HL-60 (cell line): Measurements from ENCODE around the gene AGBL4.

Experiments used
- DNase-seq, 2 experiments: peaks; one replicate each; pipeline ENCODE4 v3.0.0-alpha.2; 2010 to 2020; ENCODE audit warnings: low read depth in 1 of 2, low spot score in 1 of 2
- H3K27ac ChIP-seq: fragments of 250-450 bp; sonication (Bioruptor Pico); replicated peaks from 2 replicates; pipeline ENCODE4 v1.5.1; 2020; ENCODE audit warnings: mild to moderate bottlenecking, moderate library complexity
- H3K27me3 ChIP-seq: fragments of 250-450 bp; sonication (Bioruptor Pico); 2 replicates; pipeline ENCODE4 v1.5.1; 2021; ENCODE audit warnings: mild to moderate bottlenecking, moderate library complexity; ENCODE audit not compliant: insufficient read depth, poor library complexity, severe bottlenecking
- H3K4me3 ChIP-seq: replicated peaks from 2 replicates; pipeline ENCODE4 v1.5.1; 2011; ENCODE audit warnings: mild to moderate bottlenecking, control low read depth, low read length; ENCODE audit not compliant: insufficient read depth
- GABPA ChIP-seq: IDR thresholded peaks from 2 replicates; pipeline ENCODE4 v1.6.1; 2012; ENCODE audit warnings: low read depth
- POLR2AphosphoS5 ChIP-seq: IDR thresholded peaks from 2 replicates; pipeline ENCODE4 v1.6.1; 2012; ENCODE audit warnings: low read depth
- SPI1 ChIP-seq: IDR thresholded peaks from 2 replicates; pipeline ENCODE4 v1.6.1; 2012; ENCODE audit warnings: low read depth, mild to moderate bottlenecking, borderline replicate concordance
- TF ChIP-seq, protein P1 (sequence below): IDR thresholded peaks from one replicate; pipeline ENCODE4 v1.5.1; 2011; ENCODE audit warnings: low read length, control low read depth, inconsistent platforms; ENCODE audit not compliant: insufficient read depth
- TF ChIP-seq, protein P2 (sequence below): IDR thresholded peaks from 2 replicates; pipeline ENCODE4 v1.6.1; 2012; ENCODE audit warnings: low read depth; ENCODE audit not compliant: insufficient replicate concordance

AGBL4 gene

DNA sequence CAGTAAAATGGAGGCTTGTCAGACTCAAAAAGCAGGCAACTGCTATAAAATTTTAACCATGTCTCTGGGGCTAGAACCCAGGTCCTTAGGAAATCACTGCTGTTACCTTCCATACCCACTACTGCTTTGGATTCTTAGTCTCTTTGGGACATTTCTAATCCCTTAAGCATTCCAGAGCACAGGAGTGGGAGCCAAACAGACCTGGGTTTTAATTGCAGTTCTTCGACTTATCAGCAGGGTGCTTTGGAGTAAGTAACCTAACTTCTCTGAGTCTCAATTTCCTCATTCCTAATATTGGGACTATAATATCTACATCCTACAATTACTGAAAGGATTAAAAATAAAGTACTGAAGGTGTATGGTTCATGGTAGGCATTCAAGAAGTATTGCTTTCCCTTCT, 1086.0 kb downstream of the AGBL4 start:
- TF ChIP-seq POLR2AphosphoS5 (no peak), GABPA (no peak), SPI1 (no peak)
- TF ChIP-seq, protein P1, sequence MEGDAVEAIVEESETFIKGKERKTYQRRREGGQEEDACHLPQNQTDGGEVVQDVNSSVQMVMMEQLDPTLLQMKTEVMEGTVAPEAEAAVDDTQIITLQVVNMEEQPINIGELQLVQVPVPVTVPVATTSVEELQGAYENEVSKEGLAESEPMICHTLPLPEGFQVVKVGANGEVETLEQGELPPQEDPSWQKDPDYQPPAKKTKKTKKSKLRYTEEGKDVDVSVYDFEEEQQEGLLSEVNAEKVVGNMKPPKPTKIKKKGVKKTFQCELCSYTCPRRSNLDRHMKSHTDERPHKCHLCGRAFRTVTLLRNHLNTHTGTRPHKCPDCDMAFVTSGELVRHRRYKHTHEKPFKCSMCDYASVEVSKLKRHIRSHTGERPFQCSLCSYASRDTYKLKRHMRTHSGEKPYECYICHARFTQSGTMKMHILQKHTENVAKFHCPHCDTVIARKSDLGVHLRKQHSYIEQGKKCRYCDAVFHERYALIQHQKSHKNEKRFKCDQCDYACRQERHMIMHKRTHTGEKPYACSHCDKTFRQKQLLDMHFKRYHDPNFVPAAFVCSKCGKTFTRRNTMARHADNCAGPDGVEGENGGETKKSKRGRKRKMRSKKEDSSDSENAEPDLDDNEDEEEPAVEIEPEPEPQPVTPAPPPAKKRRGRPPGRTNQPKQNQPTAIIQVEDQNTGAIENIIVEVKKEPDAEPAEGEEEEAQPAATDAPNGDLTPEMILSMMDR, result no peak
- TF ChIP-seq, protein P2, sequence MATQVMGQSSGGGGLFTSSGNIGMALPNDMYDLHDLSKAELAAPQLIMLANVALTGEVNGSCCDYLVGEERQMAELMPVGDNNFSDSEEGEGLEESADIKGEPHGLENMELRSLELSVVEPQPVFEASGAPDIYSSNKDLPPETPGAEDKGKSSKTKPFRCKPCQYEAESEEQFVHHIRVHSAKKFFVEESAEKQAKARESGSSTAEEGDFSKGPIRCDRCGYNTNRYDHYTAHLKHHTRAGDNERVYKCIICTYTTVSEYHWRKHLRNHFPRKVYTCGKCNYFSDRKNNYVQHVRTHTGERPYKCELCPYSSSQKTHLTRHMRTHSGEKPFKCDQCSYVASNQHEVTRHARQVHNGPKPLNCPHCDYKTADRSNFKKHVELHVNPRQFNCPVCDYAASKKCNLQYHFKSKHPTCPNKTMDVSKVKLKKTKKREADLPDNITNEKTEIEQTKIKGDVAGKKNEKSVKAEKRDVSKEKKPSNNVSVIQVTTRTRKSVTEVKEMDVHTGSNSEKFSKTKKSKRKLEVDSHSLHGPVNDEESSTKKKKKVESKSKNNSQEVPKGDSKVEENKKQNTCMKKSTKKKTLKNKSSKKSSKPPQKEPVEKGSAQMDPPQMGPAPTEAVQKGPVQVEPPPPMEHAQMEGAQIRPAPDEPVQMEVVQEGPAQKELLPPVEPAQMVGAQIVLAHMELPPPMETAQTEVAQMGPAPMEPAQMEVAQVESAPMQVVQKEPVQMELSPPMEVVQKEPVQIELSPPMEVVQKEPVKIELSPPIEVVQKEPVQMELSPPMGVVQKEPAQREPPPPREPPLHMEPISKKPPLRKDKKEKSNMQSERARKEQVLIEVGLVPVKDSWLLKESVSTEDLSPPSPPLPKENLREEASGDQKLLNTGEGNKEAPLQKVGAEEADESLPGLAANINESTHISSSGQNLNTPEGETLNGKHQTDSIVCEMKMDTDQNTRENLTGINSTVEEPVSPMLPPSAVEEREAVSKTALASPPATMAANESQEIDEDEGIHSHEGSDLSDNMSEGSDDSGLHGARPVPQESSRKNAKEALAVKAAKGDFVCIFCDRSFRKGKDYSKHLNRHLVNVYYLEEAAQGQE, result no peak
- no peak for DNase-seq
- Histone ChIP-seq H3K4me3 (no peak overlapping the region), H3K27me3 (no peaks in the 10 kb centered on the region), H3K27ac (no peak overlapping the region)

DNA sequence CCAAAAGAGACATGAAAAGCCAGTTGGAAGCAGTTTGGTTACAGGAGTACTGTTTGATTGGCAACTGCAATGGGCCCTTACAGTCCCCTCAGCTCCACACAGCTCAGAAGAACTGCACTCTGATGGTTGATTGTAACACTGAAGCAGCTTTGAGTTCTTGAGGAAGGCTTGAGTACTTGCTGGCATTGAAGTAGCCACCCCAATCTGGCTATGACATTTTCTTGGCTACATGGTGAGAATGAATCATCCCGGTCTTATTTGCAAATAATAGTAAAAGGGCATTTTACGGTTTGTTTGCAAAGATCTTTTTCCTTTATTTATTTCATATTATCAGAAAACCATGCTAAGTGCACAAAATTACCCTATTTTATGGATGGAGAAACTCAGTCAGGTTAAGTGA, 1087.3 kb downstream of the AGBL4 start:
- no peak for DNase-seq
- no peaks in the 10 kb centered on the region for H3K27me3 ChIP-seq
- TF ChIP-seq, protein P1, result no peak
- TF ChIP-seq POLR2AphosphoS5, result no peak
- H3K4me3 ChIP-seq, result no peak overlapping the region
- H3K27ac ChIP-seq, result no peak overlapping the region

DNA sequence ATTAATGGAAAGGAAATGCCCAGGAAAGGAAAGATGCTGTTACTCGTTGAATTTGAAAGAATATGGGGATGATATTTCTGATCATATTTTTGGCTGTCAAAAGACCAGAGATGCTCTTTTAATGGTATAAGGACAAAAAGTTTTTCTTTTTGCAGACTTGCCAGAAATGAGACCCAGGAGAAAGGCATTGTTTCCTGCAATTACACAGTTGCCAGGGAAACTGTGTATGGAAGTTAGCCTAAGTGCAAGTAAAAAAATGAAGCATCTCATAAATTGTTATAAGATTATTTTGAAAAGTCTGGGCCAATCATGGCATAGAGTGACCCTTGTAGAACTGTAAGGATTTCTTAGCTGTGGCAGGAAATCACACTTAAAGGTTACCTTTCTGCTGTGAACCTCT, 1091.4 kb downstream of the AGBL4 start:
- Histone ChIP-seq H3K4me3 (no peak overlapping the region), H3K27ac (no peak overlapping the region), H3K27me3 (no peaks in the 10 kb centered on the region)
- TF ChIP-seq, protein P2, result no peak
- TF ChIP-seq GABPA (no peak), SPI1 (no peak), POLR2AphosphoS5 (no peak)
- TF ChIP-seq, protein P1, result no peak
- no peak for DNase-seq

DNA sequence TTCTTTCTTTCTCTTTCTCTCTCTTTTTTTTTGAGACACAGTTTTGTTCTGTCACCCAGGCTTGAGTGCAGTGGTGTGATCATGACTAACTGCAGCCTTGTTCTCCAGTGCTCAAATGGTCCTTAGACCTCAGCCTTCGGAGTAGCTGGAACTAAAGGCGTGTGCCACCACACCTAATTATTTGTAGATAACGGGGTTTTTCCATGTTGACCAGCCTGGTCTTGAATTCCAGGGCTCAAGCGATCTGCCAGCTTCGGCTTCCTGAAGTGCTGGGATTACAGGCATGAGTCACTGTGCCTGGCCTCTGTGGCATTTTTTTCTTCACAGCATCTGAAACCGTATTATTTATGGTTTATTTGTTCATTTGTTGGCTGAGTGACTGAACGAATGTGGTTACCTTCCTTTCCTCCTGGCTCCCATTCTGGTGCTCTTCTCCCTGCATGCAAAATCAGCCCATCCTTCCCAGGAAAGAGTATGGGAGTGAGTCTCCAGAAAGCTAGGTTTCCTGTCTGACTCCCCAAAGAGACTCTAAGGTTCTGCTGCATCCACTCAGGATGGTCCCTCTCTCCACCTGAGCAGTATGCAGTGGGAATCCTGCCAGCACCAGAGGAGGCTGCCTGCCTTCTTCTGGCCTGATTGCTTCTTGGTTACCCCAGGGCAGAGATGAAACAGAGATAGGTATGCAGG, 1092.1 kb downstream of the AGBL4 start:
- DNase-seq, result no peak
- Histone ChIP-seq H3K4me3 (no peak overlapping the region), H3K27ac (no peak overlapping the region), H3K27me3 (no peaks in the 10 kb centered on the region)
- TF ChIP-seq GABPA (no peak), POLR2AphosphoS5 (no peak), SPI1 (no peak)
- TF ChIP-seq, protein P1, result no peak
